Smooth muscle cell (in vitro differentiated cells): ENCODE measurements around the gene TXNDC5. TPM values are rescaled to one million over a fixed set of nuclear protein-coding genes. Genes with fewer than 3 reads are reported as not detected.

ENCODE experiments used
- DNase-seq: peaks from one replicate; lab custom pipeline; 2025; ENCODE audit not compliant: unreplicated experiment; lab: John Stamatoyannopoulos, UW
- H2AFZ ChIP-seq: fragments of 200-600 bp; sonication (generic); 2 replicates; pipeline ENCODE4 v1.6.0; 2016; ENCODE audit warnings: antibody characterized with exemption, low read depth, mild to moderate bottlenecking
- H3F3A ChIP-seq: fragments of 200-600 bp; sonication (generic); 2 replicates; pipeline ENCODE4 v1.6.0; 2017; ENCODE audit warnings: antibody characterized with exemption, low read depth
- H3K27ac ChIP-seq: fragments of 200-600 bp; sonication (generic); 2 replicates; pipeline ENCODE4 v1.5.1; 2016; ENCODE audit warnings: low read depth, mild to moderate bottlenecking
- H3K27me3 ChIP-seq: fragments of 200-600 bp; sonication (generic); 2 replicates; pipeline ENCODE4 v1.6.1; 2016; ENCODE audit warnings: low read depth, mild to moderate bottlenecking
- H3K36me3 ChIP-seq: fragments of 200-600 bp; sonication (generic); 2 replicates; pipeline ENCODE4 v1.5.1; 2016; ENCODE audit warnings: low read depth
- H3K4me1 ChIP-seq: fragments of 200-600 bp; sonication (generic); 2 replicates; pipeline ENCODE4 v1.5.1; 2016; ENCODE audit warnings: low read depth
- H3K4me2 ChIP-seq: fragments of 200-600 bp; sonication (generic); 2 replicates; pipeline ENCODE4 v1.6.0; 2016; ENCODE audit warnings: mild to moderate bottlenecking
- H3K4me3 ChIP-seq: fragments of 200-600 bp; sonication (generic); 2 replicates; pipeline ENCODE4 v1.5.1; 2016; ENCODE audit warnings: mild to moderate bottlenecking
- H3K79me2 ChIP-seq: fragments of 200-600 bp; sonication (generic); 2 replicates; pipeline ENCODE4 v1.6.0; 2016; ENCODE audit warnings: low read depth, mild to moderate bottlenecking
- H3K9ac ChIP-seq: fragments of 200-600 bp; sonication (generic); 2 replicates; pipeline ENCODE4 v1.6.0; 2016; ENCODE audit warnings: low read depth
- H3K9me3 ChIP-seq: fragments of 200-600 bp; sonication (generic); replicated peaks from 2 replicates; pipeline ENCODE4 v1.5.1; 2016; ENCODE audit warnings: low read depth
- H4K20me1 ChIP-seq: fragments of 200-600 bp; sonication (generic); 2 replicates; pipeline ENCODE4 v1.6.0; 2016; ENCODE audit warnings: low read depth
- WGBS: methylation state at CpG from one replicate; pipeline ENCODE4 v1.1.7; 2016; ENCODE audit warnings: low lambda C conversion rate; 5-methylcytosine and 5-hydroxymethylcytosine counted together
- polyA plus RNA-seq: library from polyadenylated mRNA; unstranded; fragments of >200 nt; fragmentation: Nextera tagmentation; extraction: Ambion mirVana; gene quantifications from 2 replicates; pipeline ENCODE4 v1.2.1, GENCODE V29; 2016
- total RNA-seq: library from RNA; depleted of rRNA; stranded (reverse); fragments of >200 nt; gene quantifications from 2 replicates; pipeline ENCODE4 v1.2.3, GENCODE V29; 2014
- TF ChIP-seq, protein P1 (sequence below): fragments of 200-600 bp; sonication (generic); IDR thresholded peaks from 2 replicates; pipeline ENCODE4 v1.5.1; 2017; ENCODE audit warnings: borderline replicate concordance, mild to moderate bottlenecking, antibody characterized with exemption; ENCODE audit not compliant: insufficient read depth, poor library complexity, severe bottlenecking

TXNDC5 gene
- total and polyA plus RNA-seq, 2 experiments from 2014 or later: 448 to 576 TPM

DNA sequence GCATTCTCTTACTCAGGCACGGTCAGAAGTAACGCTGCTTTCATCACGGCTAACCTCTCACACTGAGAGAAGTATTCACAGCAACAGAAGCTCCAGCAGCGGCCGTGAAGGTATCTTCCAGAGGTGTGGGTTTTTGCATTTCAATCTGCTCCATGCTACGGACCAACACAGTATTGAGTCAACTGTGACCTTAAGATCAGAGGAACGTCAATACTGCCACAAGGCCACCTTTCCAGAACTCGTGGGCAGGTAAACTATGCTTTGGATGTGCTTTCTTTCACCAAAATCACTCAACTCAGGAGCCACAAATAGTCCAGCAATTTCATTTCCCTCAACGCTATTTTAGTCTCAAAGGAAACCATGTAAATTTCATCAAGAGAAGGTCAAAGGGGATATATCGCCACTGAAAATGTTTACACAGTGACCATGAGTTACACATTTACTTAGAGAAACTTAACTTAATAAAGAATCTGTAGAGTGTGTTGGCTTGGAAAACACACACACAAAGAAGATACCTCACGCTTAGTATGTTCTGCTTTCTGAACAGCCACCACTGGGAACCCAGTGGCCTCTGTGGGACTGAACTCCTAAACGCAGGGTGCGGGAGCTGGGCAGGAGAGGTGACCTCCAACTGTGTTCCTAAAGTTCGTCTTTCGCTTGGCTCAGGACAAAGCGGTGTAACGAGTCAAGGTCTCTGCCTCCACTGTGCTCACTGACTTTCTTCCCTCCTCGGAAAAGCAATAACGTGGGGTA is 27.9 kb downstream of the TXNDC5 start:
- no peaks in the 10 kb centered on the region for H3K27me3 ChIP-seq
- H3K9me3 ChIP-seq: no peaks in the 10 kb centered on the region
- peaks cover 24% of the 10 kb centered on the region for H4K20me1 ChIP-seq
- H3K79me2 ChIP-seq: no peaks in the 10 kb centered on the region
- TF ChIP-seq, protein P1, sequence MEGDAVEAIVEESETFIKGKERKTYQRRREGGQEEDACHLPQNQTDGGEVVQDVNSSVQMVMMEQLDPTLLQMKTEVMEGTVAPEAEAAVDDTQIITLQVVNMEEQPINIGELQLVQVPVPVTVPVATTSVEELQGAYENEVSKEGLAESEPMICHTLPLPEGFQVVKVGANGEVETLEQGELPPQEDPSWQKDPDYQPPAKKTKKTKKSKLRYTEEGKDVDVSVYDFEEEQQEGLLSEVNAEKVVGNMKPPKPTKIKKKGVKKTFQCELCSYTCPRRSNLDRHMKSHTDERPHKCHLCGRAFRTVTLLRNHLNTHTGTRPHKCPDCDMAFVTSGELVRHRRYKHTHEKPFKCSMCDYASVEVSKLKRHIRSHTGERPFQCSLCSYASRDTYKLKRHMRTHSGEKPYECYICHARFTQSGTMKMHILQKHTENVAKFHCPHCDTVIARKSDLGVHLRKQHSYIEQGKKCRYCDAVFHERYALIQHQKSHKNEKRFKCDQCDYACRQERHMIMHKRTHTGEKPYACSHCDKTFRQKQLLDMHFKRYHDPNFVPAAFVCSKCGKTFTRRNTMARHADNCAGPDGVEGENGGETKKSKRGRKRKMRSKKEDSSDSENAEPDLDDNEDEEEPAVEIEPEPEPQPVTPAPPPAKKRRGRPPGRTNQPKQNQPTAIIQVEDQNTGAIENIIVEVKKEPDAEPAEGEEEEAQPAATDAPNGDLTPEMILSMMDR: no peak
- WGBS: 96% methylated on average over 19 of the region's 19 CpGs
- no peak overlapping the region for H3K9ac ChIP-seq
- no peak overlapping the region for H3K4me3 ChIP-seq
- no peaks in the 10 kb centered on the region for H3K4me1 ChIP-seq
- no peak for DNase-seq
- peaks cover 16% of the 10 kb centered on the region for H3F3A ChIP-seq
- H2AFZ ChIP-seq: no peak overlapping the region
- H3K4me2 ChIP-seq: no peak overlapping the region
- H3K36me3 ChIP-seq: peaks cover 32% of the 10 kb centered on the region
- peak overlapping the region; percentile 38 for H3K27ac ChIP-seq

DNA sequence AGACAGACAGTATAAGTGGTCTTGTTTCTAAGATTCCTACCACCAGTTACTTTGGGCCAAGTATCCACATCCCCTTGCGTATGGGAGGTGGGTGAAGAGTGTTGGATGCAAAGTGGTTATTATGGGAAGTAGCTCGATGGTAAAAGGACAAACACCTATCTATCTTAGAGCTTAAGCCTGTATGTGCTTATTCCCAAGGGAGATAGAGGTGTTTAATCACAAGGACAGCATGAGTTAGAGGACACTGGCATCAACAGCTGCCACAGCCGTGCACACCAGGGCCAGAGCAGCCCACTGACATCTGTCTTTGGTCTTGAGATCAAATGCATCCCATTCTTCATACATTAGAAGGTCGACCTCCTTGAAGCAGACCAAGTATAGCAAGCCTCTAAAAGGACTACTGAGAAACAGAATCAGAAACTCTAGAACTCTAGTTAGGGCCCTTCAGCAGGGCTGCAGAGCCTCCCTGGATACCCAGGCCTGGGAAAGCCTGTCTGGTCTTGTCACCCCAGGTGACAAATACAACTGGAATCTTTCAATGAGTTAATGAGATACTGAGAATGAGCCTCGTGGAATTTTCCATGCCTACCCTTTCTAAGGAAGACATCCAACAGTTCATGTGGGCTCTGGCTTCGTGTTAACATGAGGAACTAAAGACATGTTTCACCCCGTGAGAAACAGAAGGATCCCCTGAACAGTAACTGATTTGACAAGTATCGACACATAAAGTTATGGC is 28.7 kb downstream of the TXNDC5 start:
- Histone ChIP-seq H3K27ac (peak overlapping the region; percentile 38), H3K4me3 (no peak overlapping the region), H3F3A (peaks cover 16% of the 10 kb centered on the region), H3K79me2 (no peaks in the 10 kb centered on the region), H2AFZ (no peak overlapping the region), H3K27me3 (no peaks in the 10 kb centered on the region), H4K20me1 (peaks cover 17% of the 10 kb centered on the region), H3K9me3 (no peaks in the 10 kb centered on the region), H3K36me3 (peaks cover 30% of the 10 kb centered on the region), H3K9ac (no peak overlapping the region), H3K4me2 (no peak overlapping the region), H3K4me1 (no peaks in the 10 kb centered on the region)
- 85% methylated on average over 8 of the region's 8 CpGs for WGBS
- no peak for DNase-seq
- TF ChIP-seq, protein P1: no peak

DNA sequence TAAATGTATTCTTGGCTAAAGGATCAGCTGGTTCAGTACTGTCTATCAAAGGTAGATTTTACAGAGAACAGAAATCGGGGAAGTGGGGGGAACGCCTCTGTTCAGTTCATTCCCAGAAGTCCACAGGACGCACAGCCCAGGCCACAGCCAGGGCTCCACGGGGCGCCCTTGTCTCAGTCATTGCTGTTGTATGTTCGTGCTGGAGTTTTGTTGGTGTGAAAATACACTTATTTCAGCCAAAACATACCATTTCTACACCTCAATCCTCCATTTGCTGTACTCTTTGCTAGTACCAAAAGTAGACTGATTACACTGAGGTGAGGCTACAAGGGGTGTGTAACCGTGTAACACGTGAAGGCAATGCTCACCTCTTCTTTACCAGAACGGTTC is 29.9 kb downstream of the TXNDC5 start:
- H2AFZ ChIP-seq: no peak overlapping the region
- 99% methylated on average over 9 of the region's 9 CpGs for WGBS

More for the DNA sequence above, 29.9 kb downstream of the TXNDC5 start:
- Histone ChIP-seq H3K79me2 (no peaks in the 10 kb centered on the region), H3K4me2 (no peak overlapping the region), H3K9ac (no peak overlapping the region), H3K27me3 (no peaks in the 10 kb centered on the region), H3K27ac (no peak overlapping the region), H3K4me1 (no peaks in the 10 kb centered on the region), H4K20me1 (peaks cover 5% of the 10 kb centered on the region), H3F3A (peaks cover 16% of the 10 kb centered on the region), H3K36me3 (peaks cover 24% of the 10 kb centered on the region), H3K9me3 (no peaks in the 10 kb centered on the region), H3K4me3 (no peak overlapping the region)
- DNase-seq: no peak
- TF ChIP-seq, protein P1: no peak
